GM10266 (cell line): ENCODE measurements around the gene NCK1.

Experiments
- DNase-seq: peaks from one replicate; pipeline ENCODE4 v3.0.0; 2012; ENCODE audit errors: extremely low spot score
- TF ChIP-seq, protein P1 (sequence below): IDR thresholded peaks from 2 replicates; pipeline ENCODE4 v1.5.1; 2012; ENCODE audit warnings: mild to moderate bottlenecking, low read depth; ENCODE audit not compliant: control insufficient read depth, insufficient read depth; ENCODE audit errors: missing control alignments

NCK1 gene

DNA sequence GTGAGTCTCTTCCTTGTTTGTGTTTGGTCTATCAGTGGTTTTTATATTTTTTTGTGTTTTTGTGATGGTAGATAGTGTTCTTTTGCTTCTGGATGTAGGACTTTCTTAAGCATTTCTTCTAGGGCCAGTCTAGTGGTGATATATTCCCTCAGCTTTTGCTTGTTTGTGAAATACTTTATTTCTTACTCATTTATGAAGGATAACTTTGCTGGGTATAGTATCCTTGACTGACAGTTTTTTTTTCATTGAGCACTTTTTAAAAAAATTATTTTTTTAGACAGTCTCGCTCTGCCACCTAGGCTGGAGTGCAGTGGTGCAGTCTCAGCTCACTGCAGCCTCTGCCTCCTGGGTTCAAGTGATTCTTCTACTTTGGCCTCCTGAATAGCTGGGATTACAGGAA, 41.9 kb downstream of the NCK1 start:
- DNase-seq, result no peak
- TF ChIP-seq, protein P1, sequence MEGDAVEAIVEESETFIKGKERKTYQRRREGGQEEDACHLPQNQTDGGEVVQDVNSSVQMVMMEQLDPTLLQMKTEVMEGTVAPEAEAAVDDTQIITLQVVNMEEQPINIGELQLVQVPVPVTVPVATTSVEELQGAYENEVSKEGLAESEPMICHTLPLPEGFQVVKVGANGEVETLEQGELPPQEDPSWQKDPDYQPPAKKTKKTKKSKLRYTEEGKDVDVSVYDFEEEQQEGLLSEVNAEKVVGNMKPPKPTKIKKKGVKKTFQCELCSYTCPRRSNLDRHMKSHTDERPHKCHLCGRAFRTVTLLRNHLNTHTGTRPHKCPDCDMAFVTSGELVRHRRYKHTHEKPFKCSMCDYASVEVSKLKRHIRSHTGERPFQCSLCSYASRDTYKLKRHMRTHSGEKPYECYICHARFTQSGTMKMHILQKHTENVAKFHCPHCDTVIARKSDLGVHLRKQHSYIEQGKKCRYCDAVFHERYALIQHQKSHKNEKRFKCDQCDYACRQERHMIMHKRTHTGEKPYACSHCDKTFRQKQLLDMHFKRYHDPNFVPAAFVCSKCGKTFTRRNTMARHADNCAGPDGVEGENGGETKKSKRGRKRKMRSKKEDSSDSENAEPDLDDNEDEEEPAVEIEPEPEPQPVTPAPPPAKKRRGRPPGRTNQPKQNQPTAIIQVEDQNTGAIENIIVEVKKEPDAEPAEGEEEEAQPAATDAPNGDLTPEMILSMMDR, result no peak

DNA sequence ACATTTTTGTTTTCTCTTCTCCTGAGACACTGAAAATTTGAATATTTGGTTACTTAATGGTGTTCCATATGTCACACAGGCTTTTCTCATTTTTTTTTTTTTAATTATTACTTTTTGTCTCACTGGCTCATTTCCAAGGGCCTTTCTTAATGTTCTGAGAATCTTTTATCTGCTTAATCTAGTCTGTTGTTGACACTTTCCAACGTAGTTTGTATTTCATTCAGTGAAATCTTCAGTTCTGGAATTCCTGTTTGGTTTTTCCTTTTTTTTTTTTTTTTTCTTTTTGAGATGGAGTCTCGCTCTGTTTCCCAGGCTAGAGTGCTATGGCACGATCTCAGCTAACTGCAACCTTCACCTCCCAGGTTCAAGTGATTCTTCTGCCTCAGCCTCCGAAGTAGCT, 42.7 kb downstream of the NCK1 start:
- DNase-seq, result no peak
- TF ChIP-seq, protein P1, result no peak

DNA sequence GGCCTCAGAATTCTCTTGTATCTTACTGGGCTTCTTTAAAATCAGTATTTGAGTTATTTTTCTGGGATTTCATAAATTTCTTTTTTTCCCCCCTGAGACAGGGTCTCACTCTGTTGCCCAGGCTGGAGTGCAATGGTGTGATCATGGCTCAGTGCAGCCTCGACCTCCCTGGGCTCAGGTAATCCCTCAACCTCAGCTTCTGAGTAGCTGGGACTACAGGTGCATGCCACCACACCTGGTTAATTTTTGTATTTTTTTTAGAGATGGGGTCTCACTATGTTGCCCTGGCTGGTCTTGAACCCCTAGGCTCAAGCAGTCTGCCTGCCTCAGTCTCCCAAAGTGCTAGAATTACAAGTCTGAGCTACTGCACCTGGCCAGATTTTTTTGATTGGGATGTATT, 43.5 kb downstream of the NCK1 start:
- TF ChIP-seq, protein P1, result no peak

DNA sequence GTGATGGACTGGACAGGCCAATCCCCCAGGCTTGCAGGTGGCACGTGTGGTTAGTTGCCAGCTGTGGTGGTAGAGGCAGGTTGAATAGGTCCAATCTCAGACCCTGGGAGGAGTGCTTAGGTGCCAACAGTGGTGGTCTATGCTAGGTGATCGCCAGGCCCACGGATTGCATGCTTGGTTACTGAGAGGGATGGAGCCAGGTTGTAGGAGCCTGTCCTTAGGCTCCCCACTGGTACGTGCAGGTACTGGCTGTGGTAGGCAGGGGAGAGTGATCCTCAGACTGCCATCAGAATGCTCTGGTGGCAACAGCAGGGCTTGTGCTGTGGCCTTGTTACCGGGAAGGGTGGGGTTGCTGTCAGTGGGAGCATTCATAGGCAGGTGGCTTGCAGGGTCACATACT, 44.7 kb downstream of the NCK1 start:
- TF ChIP-seq, protein P1, result no peak
- DNase-seq, result no peak

More for the DNA sequence above, 43.5 kb downstream of the NCK1 start:
- no peak for DNase-seq

DNA sequence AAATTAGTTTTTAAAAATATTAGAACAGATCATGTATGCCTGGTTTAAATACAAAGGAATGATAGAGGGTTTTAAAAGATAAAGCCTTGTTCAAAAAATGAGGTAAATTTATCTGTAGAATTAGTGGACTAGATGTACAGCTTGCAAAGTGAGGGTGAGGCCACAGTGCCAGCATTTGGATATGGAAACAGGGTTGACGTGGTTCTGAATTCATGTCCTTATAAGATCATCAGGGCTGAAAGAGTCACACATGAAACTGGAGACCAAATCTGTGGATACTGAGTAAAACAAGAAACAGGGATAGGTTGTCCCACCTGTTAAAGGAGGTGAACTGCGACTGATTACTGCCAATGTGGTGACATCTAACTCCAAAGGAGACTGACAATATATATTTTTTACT, 46.3 kb downstream of the NCK1 start:
- DNase-seq, result no peak
- TF ChIP-seq, protein P1, result no peak

DNA sequence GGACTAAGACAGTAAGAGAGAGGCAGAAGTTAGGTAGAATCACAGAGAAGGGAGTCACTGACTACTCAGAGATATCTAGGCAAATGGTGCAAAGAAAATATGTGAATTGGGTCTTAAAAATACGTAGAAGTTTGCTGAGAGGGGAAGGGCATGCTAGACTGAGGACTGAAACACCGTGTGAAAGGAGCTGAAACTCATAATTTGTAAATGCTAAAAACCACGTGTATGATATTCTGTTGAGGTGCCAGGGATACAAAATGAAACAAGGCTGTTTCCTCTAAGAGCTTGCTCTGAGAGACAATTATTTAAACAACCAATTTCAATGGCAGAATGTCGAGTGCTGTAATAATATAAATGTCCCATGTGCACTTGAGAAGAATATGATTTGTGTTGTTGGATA, 47.2 kb downstream of the NCK1 start:
- TF ChIP-seq, protein P1, result no peak

DNA sequence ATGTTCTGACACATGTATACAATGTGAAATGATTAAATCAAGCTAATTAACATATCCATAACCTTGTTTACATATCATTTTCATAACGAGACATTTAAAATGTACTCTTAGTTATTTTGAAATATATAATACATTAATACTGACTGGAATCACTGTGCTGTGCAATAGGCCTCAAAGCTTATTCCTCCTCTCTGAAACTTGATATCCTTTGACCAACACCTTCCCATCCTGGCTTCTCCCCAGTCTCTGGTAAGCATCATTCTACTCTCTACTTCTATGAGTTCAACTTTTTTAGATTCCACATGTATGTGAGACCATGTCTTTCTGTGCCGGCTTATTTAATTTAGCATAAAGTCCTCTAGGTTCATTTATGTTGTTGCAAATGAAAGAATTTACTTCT, 48.7 kb downstream of the NCK1 start:
- TF ChIP-seq, protein P1, result no peak
- DNase-seq, result no peak

More for the DNA sequence above, 47.2 kb downstream of the NCK1 start:
- no peak for DNase-seq

DNA sequence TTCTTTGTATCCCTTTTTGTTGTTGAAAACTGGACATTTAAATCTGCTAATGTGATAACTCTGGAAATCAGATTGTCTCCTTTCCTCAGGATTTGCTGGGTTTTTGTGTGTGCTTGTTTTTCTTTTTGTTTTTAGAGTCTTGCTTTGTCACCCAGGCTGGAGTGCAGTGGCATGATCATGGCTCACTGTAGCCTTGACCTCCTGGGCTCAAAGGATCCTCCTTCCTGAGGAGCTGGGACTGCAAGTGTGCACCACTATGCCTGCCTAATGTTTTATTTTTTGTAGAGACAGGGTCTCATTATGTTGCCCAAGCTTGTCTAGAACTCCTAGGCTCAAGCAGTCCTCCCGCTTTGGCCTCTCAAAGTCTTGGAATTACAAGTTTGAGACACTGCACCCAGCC, 51.2 kb downstream of the NCK1 start:
- TF ChIP-seq, protein P1, result no peak
- no peak for DNase-seq
